HG03521 (cell line): ENCODE results near the gene PALS1.
"Not testable (repeated sequence)": the region's sequence is repeated elsewhere in the genome, so short reads cannot be mapped to it uniquely, and the experiment has no call there.

Experiments
- ATAC-seq: cut with Tn5 transposase; IDR thresholded peaks from one replicate; pipeline ENCODE4 v1.9.1; 2021; ENCODE audit warnings: mild to moderate bottlenecking, moderate library complexity; ENCODE audit not compliant: unreplicated experiment

The PALS1 gene

GRCh38 chr14:67257906-67258305, 16.7 kb downstream of the PALS1 start:
- ATAC-seq, result no peak

DNA sequence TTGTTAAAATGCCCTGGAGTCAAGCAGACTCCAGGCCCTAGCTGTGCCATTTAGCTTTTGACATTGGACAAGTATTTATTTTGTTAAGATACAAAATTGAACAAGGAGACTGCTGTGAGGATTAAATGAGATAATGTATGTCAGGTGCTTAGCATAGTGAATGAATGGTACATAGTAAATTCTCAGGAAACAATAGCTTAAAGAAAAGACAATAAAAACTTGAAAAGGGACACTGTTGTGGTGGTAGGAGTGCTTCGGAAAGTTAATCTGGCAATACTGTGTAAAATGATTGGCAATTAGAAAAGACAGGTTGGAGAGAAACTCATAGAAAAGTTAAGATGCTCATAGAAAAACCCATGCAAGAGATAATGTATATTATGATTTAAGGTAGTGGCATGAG, 19.7 kb downstream of the PALS1 start:
- no peak for ATAC-seq

DNA sequence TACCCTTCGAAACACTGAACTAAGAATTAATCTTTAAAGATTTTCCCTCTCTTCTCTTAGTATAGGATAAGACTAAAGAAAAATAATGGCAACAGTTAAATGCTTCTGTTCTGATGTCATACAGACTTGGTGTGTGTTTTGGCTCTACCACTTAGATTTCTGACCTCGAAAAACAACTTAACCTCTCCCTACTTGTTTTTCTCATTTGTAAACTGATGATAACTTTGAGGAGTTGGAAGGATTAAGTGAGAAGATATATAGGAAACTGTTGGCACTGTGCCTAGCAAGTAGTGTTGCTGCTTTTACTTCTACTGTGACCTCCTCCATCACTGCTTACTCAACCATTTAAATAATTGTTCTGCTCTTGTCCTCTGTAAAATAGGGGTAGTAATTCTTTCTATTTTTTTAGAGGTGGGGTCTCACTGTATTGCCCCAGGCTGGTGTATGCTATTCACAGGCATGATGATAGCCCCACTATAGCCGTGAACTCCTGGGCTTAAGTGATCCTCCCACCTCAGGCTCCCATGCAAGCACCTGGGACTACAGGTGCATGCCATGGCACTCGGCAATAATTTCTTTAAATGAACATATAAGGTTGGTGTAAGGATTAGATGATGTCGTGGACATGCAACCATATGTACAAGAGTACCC, 22.4 kb downstream of the PALS1 start:
- no peak for ATAC-seq

DNA sequence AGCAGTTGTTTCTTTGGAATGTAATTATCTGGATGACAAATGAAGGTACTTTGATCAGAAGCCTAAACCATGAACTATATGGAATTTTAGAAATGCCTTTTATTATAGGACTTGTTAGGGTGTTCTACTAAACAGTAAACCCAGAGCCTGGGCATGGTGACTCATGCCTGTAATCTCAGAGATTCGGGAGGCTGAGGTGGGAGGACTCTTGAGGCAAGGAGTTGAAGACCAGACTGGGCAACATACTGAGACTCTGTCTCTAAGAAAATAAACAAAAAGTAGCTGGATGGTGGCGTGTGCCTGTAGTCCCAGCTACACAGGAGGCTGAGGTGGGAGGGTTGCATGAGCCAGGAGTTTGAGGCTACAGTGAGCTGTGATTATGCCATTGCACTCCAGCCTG, 23.9 kb downstream of the PALS1 start:
- no peak for ATAC-seq

DNA sequence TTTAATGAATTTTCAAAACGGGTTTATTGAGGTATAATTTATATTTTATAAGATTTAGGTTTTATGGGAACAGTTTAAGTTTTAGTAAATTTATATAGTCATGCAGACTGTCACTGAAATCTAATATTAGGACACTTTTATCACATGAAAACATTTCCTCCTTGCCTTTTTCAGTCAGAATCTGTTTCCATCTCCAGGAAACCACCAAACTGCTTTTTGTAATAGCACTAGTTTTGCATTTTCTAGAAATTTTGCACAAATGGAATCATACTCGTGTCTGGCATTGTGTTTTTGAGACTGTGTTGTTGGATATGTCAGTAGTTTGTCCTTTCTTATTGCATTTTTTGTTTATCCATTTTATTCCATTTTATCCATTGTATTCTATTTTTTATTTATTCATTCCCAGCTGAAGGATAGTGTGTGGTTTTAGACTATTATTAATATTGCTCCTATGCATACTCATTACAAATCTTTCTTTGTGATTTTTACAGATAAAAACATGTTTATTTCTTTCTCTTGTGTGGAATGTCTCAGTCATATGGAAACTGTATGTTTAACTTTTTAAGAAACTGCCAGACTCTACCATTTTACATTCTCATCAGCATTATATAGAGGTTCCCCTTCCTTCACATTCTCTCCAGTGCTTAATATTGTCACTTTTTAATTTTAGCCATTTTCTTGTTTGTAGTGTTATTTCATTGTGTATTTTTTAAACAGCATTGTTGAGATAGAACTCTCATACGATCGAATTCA, 26.5 kb downstream of the PALS1 start:
- ATAC-seq, result no peak

GRCh38 chr14:67268426-67269150, 27.4 kb downstream of the PALS1 start:
- ATAC-seq, result no peak

- ATAC-seq, result no peak
These were observed 28.2 kb downstream of the PALS1 start for GRCh38 chr14:67269298-67270060.

- ATAC-seq, result no peak
These were observed 29.0 kb downstream of the PALS1 start for GRCh38 chr14:67270145-67270753.

- no peak for ATAC-seq
These were observed 29.7 kb downstream of the PALS1 start for GRCh38 chr14:67270933-67271332.

DNA sequence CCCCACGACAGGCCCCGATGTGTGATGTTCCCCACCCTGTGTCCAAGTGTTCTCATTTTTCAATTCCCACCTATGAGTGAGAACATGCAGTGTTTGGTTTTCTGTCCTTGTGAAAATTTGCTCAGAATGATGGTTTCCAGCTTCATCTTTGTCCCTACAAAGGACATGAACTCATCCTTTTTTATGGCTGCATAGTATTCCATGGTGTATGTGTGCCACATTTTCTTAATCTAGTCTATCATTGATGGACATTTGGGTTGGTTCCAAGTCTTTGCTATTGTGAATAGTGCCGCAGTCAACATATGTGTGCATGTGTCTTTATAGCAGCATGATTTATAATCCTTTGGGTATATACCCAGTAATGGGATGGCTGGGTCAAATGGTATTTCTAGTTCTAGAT, 32.0 kb downstream of the PALS1 start:
- ATAC-seq, result not testable (repeated sequence)

DNA sequence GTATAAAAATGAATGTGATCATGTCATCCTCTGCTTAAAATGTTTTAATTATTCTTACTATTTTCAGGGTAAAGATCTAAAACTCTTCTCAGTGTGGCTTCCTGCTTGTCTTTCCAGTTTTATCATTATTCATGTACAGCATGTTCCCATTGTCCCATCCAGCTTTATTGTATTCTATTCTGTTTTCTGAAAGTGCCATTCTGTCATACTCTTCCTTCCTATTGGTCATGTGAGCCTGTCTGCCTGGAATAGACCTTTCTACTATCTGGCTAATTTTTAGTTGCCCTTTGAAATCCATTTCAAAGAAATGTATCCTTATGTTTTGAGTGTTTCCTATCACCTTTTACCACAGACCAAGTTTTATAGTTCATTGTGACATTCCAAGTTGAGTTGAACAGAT, 34.9 kb downstream of the PALS1 start:
- no peak for ATAC-seq

GRCh38 chr14:67280506-67280905, 39.3 kb downstream of the PALS1 start:
- no peak for ATAC-seq

GRCh38 chr14:67285876-67286452, 44.7 kb downstream of the PALS1 start:
- ATAC-seq, result no peak
